ENCODE measurements around the gene ARMC2. TPM values are rescaled to one million over a fixed set of nuclear protein-coding genes. Genes with fewer than 3 reads are reported as not detected.

Gene ARMC2
- total and polyA plus RNA-seq, 2 of the 8 experiments (the other 6 are each of a cell fraction or from before 2014, with no cell fraction given): 1.6 to 4.4 TPM

GRCh38 chr6:108798670-108799353 is 49.4 kb upstream of the ARMC2 start:
- no peaks in the 10 kb centered on the region for H3K79me2 ChIP-seq (ENCODE audit: control insufficient read depth in 1 of 2, insufficient read depth in 2 of 2, low read length in 2 of 2)
- H3K9me3 ChIP-seq (ENCODE audit: insufficient read depth in 2 of 2, low read depth in 1 of 2, low read length in 1 of 2): no peaks in the 10 kb centered on the region
- POLR2A ChIA-PET (ENCODE audit: partially characterized antibody): interaction anchor here (0.6 kb wide), 1 partner anchor 1521 kb away, joined by 6 read pairs; no protein-coding TSS in a partner anchor
- no peak overlapping the region for H4K8ac ChIP-seq (ENCODE audit: extremely low read depth, insufficient read depth, low read length)
- H4K5ac ChIP-seq (ENCODE audit: insufficient read length, low read depth, low read length): no peak overlapping the region
- no peak overlapping the region for H2BK120ac ChIP-seq (replicated peaks; ENCODE audit: low read depth, low read length)
- peaks cover 0 to 3% (median 0%) of the 10 kb centered on the region in 4 experiments; a peak in 1 of 7 replicates for H3K4me1 ChIP-seq (replicated peaks in 1 of 4; ENCODE audit: control insufficient read depth in 3 of 4, insufficient read depth in 4 of 4, low read length in 3 of 4)
- H2BK12ac ChIP-seq (ENCODE audit: low read depth, low read length): no peak overlapping the region
- no peak overlapping the region for H3K4ac ChIP-seq (replicated peaks; ENCODE audit: insufficient read length, low read depth, low read length)
- H4K20me1 ChIP-seq (replicated peaks in 1 of 2; ENCODE audit: control insufficient read depth in 1 of 2, insufficient read depth in 2 of 2, low read length in 2 of 2): no peaks in the 10 kb centered on the region
- no peaks in the 10 kb centered on the region for H3K36me3 ChIP-seq (ENCODE audit: control insufficient read depth in 2 of 4, insufficient read depth in 4 of 4, low read length in 3 of 4)
- no peak overlapping the region for H3K4me3 ChIP-seq (ENCODE audit: extremely low read depth in 1 of 4, insufficient read depth in 2 of 4, low read depth in 3 of 4, low read length in 4 of 4)
- DNase-seq (ENCODE audit: low read depth in 1 of 2, low spot score in 2 of 2) (no peak), FAIRE-seq (no peak)
- no peaks in the 10 kb centered on the region for H3K27me3 ChIP-seq (replicated peaks in 1 of 4; ENCODE audit: control insufficient read depth in 3 of 4, extremely low read depth in 1 of 4, insufficient read depth in 3 of 4, low read length in 3 of 4)
- H3K23ac ChIP-seq (ENCODE audit: insufficient read length): no peak overlapping the region
- H3K79me1 ChIP-seq (ENCODE audit: low read depth, low read length): no peaks in the 10 kb centered on the region
- no peaks in the 10 kb centered on the region for H3K23me2 ChIP-seq (ENCODE audit: low read depth, low read length)
- CTCF ChIA-PET (ENCODE audit: partially characterized antibody): interaction anchor here (0.5 to 2.2 kb wide), 8 partner anchors 11 to 265 kb away, joined by 3 to 8 read pairs (median 4); no protein-coding TSS in a partner anchor
- no peak overlapping the region for H4K91ac ChIP-seq (replicated peaks; ENCODE audit: insufficient read length, low read length)
- 0 out of 2 replicates have a peak overlapping the region, but pooled peaks have one; percentile 53 for H2BK15ac ChIP-seq (ENCODE audit: low read length)
- no peak overlapping the region for H2BK20ac ChIP-seq (ENCODE audit: low read length)
- H2AFZ ChIP-seq (ENCODE audit: low read length): no peak overlapping the region
- H3K9ac ChIP-seq (replicated peaks in 1 of 4; ENCODE audit: extremely low read depth in 1 of 4, low read depth in 3 of 4, low read length in 3 of 4): no peak overlapping the region
- no peak overlapping the region for H2BK5ac ChIP-seq (ENCODE audit: low read depth, low read length)
- H3K56ac ChIP-seq (replicated peaks; ENCODE audit: insufficient read length, low read depth, low read length): no peak overlapping the region
- no peak overlapping the region for H2AK5ac ChIP-seq (ENCODE audit: low read depth, low read length)
- no peak overlapping the region for H3K14ac ChIP-seq (ENCODE audit: insufficient read length)
- no peak overlapping the region for H3K27ac ChIP-seq (ENCODE audit: low read depth, low read length)
- H3K4me2 ChIP-seq (ENCODE audit: insufficient read depth in 1 of 2, low read depth in 2 of 2, low read length in 2 of 2): no peak overlapping the region
- 92% methylated on average over 18 of the region's 18 CpGs; no CpG with 5 or more reads in 1 of the 2 experiments for WGBS, 2 experiments (ENCODE audit: extremely low coverage in 1 of 2, insufficient coverage in 1 of 2, insufficient read length in 1 of 2, insufficient replicate concordance in 2 of 2, low coverage in 1 of 2, low lambda C conversion rate in 2 of 2, missing lambda C conversion rate in 1 of 2)
- H3K18ac ChIP-seq (ENCODE audit: extremely low read depth, low read length): peak overlapping the region; percentile 71; the same call in 1 of the 2 replicates
- TF ChIP-seq POLR2A (IDR thresholded peaks at IDR 0.05; ENCODE audit: control extremely low read depth in 1 of 2, low read depth in 2 of 2, low read length in 2 of 2) (no peak), NRF1 (IDR thresholded peaks at IDR 0.05; ENCODE audit: low read depth, low read length) (no peak), YY1 (IDR thresholded peaks at IDR 0.05; ENCODE audit: low read depth, low read length) (no peak)

Data from H1 (cell line).